HG03095 (cell line): Measurements from ENCODE around the gene NIM1K.
A peak's percentile ranks its signal among the peaks of the same experiment; 100 is the strongest.
"Not testable (repeated sequence)": the region's sequence is repeated elsewhere in the genome, so short reads cannot be mapped to it uniquely, and the experiment has no call there.

ENCODE experiments used
- ATAC-seq: cut with Tn5 transposase; IDR thresholded peaks from one replicate; pipeline ENCODE4 v1.9.1; 2021; ENCODE audit warnings: moderate library complexity; ENCODE audit not compliant: unreplicated experiment

The NIM1K gene

DNA sequence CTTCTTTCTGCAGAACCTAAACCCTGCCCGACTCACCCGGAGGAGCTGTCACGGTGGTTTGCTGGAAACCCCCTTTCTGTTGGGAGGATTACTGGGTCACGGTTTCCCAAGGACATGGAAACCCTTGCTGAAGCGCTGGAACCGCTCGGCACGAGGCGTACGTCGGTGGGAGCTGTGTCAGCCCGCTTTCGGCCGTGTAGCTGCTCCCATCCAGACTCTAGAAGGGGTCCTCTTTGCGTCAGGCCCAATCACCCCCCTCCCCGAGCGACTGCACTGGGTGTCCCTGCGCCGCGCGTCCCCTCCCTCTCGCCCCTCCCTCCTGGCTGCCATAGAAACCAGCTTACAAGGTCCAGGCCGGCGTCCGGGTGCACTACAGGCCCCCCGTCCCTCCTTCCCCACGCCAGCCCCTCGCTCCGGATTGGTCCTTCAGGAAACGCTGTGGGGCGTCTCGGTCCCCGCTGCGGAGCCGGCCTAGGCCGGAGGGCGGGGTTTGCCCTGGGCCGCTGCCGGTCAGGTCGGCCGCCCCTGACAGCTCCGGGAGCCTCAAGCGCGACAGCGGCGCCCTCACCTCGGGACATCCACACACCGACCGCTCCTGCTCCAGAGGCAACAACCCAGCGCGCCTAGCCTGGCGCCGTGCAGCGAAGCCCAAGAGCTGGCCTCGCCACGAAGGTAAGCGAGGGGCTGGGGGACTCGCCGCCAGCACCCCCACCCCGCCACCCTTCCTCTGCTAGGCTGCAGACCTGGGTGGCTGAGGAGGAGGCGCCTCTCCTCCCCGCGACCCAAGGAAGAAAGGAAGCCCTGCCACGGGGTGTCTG lies at the start of gene NIM1K:
TSS of gene NIM1K (plus strand) at position 486 of the 818 bp plus-strand sequence. CDS start 53,551 bp downstream, outside the sequence.
- ATAC-seq: peak; percentile 74

DNA sequence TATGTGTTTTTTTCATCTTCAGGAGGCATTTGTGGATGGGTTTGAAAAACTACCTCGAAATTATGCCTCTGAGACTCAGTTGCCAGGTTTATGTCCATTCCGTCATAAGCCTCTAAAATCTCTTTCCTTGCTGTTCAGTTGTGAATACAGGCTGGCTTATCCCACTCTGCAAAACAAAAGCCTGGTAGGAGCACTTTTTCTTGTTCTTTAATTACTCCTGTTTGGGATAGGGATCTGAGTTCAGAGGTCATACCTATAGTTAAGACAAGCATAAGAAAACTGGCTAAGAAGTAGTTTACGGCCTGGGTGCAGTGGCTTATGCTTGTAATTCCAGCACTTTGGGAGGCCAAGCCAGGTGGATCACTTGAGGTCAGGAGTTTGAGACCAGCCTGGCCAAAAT lies 47.0 kb upstream of the NIM1K start:
- ATAC-seq: no peak

DNA sequence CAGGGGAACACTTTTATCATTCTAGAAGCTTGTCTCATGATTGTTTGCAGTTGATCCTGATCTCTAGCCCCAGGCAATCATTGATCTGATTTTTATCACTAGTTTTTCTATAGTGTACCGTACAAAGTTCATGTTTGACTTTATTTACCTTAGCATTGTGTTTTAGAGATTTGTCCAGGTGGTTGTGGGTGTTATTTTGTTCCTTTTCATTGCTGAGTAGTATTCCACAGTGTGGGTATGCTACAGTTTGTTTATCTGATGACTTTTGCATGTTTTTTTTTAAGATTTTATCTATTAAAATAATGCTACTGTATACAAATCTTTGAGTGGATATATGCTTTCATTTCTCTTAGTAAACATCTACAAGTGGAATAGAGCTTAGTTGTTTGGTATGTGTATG lies 45.1 kb upstream of the NIM1K start:
- ATAC-seq: no peak

DNA sequence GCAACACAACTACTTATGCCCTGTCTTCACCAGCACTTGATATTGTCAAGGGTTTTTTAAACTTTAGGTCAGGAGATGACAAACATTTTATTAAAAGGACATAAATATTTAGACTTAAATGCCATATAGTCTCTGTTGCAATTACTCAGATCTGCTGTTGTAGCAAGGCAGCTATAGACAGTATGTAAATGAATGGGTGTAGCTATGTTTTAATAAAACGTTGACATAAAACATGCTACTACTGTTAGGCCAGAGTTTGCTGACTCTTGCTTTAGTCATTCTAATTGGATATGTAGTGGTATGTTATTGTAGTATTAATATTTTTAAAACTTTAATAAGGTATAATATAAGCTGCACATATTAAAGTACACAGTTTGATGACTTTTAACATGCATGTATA lies 43.6 kb upstream of the NIM1K start:
- no peak for ATAC-seq

DNA sequence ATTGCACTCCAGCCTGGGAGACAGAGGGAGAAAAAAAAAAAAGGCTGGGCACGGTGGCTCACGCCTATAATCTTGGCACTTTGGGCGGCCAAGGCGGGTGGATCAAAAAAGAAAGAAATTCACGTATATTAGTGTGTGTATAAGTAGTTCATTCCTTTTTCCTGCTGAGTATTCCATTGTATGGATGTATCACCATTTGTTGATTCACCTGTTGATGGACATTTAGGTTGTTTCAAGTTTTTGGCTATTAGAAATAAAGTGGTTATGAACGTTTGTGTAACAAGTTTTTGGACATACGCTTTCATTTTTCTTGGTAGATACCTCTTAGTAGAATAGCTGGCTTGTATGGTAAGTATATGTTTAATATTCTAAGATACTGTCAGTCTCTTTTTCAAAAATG lies 42.8 kb upstream of the NIM1K start:
- ATAC-seq: no peak

DNA sequence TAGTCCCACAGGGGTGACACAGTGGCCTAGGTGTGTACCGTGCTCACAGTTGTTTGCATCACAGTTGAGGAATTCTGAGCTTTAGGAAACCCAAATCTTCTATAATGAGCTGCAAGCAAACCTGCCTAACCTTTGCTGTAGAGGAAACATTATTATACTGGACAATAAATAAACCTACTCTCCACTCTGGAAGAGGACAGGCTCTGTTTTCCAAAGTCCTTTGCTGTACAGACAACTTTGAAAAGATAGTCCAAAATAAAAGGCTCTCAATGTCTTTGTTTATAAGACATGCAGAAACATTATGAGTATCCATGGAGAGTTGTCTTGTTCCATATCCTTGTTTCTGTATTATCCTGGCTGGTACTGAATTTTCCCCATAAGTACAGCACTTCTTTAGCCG lies 42.0 kb upstream of the NIM1K start:
- ATAC-seq: no peak

DNA sequence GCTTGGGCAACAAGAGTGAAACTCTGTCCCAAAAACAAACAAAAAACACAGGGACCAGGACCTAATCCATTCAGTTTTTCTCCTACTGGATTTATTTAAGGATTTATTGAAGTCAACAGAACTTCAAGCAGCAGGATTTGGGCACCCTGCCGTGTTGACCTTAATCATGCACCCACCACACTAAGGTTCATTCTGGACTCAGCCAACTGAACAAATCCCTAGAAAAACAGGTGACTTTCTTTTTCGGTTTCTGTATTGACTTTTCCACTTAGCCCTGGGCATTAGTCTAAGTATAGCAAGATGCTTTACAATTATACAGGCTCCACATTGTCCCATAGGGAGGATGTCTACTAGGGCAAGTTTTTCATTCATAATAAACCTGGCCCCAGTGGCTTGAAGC lies 41.3 kb upstream of the NIM1K start:
- ATAC-seq: no peak

DNA sequence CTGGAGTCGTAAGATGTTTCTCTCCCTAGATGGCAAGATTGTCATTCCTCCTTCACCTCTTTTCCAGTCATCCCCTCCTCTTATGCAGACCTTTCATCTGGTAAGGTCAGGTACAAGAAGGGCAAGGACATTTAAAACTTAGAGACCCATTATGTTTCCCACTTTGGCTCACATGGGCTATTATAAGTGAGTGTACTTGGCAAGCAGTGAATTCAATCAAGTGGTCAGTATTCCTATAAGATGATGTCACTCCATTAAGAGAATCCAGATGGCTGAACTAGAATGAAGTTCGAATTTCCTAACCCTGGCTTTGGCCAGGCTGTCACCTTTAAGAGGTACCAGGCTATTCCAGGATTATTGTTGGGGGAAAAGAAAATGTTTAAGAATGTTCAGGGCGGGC lies 39.1 kb upstream of the NIM1K start:
- no peak for ATAC-seq

DNA sequence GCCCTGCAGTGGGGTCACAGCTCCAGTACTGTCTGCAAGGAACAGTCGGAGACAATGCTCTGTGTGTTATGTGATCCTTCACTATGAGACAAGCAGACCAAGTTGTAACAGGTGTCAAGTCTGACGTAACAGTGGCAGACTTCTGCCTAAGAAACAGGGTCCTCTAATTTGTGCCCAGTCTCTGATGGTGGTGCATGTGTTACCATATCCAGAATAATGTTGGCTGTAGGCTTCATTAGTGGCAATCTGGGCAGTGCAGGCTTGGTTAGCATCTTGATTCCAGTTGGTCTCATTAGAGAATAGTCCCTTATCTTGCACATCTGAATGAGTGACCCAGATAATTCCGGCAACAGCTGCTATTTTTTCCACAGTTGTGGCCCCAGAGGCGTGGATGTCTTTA lies 37.6 kb upstream of the NIM1K start:
- ATAC-seq: no peak

DNA sequence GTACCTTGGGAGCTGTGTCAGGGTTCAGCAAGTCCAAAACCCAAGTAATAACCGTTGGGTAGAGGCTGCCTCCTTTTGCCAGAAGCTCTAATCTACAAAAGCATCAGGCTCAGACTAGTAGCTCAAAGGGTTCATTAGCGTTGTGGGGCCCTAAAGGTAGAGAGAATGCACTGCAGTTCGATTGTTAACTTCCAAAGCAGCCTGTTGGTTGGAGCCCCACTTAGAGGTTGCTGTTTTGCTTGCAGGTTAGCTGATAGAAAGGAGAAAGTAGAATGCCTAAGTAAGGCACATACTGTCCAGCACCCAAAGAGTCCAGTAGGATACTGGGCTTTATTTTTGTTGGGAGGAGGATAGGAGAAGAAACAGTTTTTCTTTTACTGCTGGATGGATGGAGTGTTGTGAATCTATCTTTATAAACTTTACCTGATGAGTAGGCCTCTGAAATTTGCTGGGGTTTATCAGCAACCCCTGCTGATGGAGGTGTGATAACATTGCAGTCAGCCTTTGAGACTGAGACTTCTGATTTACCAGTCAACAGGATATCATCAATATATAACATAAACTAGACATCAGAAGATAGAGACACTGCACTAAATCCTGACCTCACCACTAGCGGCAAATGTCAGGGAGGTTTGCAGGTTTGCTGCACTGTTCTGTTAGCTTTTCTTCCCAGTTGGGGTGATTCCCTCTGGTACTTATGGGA lies 36.5 kb upstream of the NIM1K start:
- no peak for ATAC-seq

DNA sequence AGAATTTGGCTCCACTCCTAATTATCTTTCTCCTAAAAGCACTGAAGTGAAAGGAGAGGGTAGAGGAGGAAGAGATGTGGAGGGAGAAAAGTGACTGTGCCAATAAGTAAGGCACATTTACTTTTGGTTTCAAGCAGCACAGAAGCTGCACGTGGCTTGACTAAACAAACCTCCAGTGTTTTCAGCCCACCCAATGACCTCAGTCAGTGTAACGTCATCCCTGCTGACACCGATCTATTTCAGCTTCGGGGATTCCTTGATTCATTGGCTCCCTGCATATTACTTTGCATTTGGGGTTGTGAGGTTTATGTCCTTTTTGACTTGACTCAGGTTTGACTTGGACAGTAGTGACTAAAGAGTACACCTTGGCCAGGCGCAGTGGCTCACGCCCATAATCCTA lies 35.6 kb upstream of the NIM1K start:
- peak; percentile 79 for ATAC-seq

DNA sequence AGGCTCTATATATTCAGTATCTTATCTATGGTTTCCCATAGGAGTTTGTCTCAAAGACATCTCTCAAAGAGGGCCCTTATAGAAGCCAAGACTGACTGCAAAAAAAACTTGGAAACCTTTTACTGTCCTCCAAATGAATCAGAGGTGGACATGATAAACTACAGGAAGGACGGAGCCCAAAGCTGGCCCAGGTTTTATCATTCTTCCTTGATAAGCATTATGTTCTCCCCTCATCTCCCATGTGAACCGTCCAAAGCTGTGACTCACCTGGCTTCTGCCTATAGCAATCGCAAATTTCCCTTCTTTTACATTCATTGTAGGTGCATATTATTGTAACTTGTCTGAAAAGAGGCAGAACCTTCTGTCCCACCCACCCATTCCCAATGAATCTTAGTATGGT lies 35.0 kb upstream of the NIM1K start:
- ATAC-seq: no peak

DNA sequence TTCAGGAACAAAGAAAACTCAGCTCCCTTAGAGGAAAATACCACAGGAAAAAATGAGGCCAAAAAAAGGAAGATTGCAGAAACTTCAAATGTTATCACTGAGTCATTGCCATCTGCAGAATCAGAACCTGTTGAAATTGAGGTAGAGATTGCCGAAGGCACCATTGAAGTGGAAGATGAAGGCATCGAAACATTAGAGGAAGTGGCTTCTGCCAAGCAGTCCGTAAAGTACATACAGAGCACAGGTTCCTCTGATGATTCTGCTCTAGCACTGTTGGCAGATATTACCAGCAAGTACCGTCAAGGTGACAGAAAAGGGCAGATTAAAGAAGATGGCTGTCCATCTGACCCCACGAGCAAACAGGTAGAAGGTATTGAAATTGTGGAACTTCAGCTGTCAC lies 30.8 kb upstream of the NIM1K start:
- ATAC-seq: no peak

DNA sequence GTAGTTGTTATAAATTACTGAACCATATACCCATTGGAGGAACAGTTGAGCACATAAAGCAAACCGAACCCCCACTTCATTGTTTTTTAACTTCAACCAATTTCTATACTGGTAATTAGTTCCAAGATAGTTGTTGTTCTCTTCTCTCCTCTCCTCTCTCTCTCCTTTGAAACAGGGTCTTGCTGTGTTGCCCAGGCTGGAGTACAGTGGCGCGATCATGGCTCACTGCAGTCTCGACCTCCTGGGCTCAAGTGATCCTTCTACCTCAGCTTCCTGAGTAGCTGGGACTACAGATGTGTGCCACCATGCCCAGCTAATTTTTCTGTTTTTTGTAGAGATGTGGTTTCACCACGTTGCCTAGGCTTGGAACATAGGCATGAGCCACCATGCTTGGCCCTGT lies 27.2 kb upstream of the NIM1K start:
- not testable (repeated sequence) for ATAC-seq

DNA sequence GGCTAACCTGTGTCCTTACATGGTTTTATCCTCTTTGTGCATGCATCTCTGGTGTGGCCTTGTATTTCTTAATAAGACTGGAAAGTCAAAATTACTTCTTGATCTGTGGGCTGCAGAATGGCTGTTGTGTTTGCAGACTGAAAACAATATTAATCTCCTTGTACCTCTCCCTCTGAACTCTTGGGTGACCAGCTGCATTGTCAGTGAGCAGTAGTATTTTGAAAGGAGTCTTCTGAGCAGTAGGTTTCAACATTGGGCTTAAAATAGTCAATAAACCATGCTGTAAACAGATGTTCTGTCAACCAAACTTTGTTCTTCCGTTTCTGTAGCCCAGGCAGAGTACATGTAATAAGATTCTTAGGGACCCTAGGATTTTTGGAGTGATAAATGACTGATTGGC lies 26.7 kb upstream of the NIM1K start:
- ATAC-seq: no peak

DNA sequence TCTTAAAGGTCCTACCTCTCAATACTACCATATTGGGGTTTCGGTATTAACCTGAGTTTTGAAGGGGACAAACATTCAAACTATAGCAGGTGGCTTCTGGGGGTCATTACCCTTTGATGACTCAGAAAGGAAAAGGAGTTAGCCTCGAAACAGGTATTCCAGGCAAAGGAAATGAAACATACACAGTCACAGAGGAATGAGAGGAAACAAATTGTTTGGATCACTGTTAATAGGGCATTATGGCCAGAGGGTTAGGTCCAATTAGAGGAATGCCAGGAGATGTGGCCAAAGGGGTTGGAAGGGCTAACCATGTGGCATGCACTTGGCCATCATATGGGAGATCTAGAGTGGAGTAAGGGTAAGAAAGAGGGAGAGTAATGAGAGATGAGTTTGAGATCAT lies 23.9 kb upstream of the NIM1K start:
- no peak for ATAC-seq

DNA sequence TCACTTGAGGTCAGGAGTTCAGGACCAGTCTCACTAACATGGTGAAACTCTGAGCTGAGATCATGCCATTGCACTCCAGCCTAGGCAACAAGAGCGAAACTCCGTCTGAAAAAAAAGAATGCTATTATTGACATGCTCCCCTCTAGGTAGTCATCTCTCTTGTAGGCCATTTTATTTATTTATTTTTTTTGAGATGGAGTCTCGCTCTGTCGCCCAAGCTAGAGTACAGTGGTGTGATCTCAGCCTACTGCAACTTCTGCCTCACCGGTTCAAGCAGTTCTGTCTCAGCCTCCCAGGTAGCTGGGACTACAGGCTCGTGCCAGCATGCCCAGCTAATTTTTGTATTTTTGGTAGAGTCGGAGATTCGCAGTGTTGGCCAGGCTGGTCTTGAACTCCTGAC lies 20.6 kb upstream of the NIM1K start:
- no peak for ATAC-seq

DNA sequence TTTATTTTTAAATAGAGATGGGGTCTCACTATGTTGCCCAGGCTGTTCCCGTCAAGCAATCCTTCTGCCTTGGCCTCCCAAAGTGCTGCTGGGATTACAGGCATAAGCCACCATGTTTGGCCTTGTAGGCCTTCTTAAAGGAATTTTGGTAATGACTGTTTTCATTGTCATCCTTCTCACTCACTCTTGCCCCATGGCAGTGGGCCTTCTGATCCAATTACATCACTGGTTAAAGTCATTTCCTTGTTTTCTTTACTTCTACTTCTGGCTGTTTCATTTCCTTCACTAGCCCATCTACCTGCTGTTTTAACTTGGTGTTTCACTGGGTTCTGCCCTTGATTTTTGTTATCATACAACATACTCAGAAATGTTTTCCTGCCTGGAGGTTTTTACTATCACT lies 20.1 kb upstream of the NIM1K start:
- ATAC-seq: no peak

DNA sequence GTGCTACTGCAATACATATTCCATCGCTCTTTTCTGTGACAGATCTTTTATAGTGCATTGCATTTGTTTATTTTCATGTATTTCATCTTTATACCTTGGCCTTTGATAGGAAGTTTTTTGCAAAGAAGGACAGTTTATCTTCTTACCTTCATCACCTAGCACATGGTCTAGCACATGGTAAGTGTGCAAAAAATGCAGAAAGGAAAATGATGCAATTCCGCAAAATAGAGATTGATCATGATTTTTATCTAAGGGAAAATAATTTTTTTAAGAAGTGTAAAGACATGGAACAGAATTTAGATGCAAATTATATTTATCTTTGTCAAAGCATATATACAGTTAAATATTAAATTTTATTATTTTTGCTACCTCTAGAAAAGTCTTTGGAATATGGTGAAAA lies 19.2 kb upstream of the NIM1K start:
- no peak for ATAC-seq

DNA sequence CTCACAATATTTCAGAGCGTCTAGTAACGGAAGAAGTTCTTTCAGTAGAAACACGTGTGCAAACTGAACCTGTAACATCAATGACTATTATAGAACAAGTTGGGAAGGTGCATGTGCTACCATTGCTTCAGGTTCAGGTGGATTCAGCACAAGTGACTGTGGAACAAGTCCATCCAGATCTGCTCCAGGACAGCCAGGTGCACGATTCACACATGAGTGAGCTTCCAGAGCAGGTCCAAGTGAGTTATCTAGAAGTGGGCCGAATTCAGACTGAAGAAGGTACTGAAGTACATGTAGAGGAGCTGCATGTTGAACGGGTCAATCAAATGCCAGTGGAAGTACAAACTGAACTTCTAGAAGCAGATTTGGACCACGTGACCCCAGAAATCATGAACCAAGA lies 17.4 kb upstream of the NIM1K start:
- no peak for ATAC-seq

DNA sequence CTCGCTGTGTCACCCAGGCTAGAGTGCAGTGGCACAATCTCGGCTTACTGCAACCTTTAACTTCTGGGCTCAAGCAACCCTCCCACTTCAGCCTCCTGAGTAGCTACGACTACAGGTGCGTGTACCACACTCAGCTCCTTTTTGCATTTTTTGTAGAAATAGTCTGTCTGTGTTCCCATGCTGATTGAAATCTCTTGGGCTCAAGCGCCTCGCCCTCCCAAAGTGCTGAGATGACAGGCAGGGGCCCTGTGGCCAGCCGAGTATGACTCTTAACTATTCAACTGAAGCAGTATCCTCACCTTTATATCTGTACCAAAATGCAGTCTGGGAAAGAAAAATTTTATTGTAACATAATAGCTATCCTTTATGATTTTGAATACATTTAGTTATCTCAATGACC lies 12.2 kb upstream of the NIM1K start:
- ATAC-seq: no peak

DNA sequence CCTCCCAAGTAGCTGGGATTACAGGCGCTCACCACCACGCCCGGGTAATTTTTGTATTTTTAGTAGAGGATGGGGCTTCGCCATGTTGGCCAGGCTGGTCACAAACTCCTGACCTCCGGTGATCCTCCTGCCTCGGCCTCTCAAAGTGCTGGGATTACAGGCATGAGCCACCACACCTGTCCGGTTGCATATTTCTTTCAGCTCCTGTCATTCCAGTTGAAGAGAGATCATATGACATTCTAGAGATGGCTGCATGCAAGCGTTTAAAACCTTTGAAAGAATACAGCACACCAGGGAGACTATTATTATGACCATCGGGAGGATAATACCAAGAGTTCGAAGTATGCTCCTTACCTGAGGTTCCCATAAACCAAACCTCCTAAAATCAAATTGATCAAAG lies 9.6 kb upstream of the NIM1K start:
- no peak for ATAC-seq

DNA sequence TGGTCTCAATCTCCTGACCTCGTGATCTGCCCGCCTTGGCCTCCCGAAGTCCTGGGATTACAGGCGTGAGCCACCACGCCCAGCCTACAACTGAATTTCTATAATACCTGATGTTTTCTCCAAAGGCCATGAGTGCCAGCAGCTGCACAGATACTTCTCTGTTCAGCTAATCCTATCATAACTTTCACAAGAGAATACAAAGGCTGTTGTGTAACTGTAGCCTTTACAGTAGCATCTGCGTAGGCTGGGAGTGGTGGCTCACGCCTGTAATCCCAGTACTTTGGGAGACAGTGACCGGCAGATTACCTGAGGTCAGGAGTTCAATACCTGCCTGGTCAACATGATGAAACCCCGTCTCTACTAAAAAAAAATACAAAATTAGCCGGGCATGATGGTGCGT lies 8.9 kb upstream of the NIM1K start:
- not testable (repeated sequence) for ATAC-seq
